ENCODE results near the gene RSL1D1. TPM values are rescaled to one million over a fixed set of nuclear protein-coding genes. Genes with fewer than 3 reads are reported as not detected.

The RSL1D1 gene
- total and polyA plus RNA-seq, 2 of the 8 experiments (the other 6 are each of a cell fraction or from before 2014, with no cell fraction given), result 41.3 to 292 TPM

DNA sequence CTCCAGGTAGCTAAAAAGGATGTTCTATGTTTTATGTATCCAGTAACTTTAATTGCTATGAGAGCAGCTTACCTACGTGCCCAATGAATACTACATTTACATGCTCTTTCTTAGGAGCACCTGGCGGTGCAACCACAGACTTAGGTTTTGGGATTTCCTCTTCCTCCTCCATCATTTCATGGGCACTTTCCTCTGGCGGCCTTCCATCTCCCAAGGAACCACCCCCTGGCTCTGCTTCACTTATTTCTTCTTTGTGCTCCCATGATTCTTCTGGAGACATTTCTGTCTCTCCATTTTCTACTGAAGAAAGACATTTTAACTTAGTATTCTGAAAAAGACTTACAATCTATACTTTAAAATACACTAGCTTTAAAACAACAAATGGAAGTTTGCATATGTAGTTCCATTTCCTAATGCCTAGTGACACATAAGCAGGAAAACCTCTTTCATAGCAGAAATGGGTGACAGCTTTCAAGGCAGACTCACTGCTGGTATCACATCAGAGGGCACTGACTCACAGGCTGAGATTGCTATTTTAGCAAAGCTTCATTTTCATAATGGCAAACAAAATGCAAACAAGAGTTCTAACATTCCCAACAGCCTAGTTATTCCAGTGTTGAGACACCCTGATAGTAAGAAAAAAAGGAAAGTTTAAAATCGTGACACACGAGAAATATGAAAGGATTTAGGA is 45.3 kb upstream of the RSL1D1 start:
- 86% methylated on average over 5 of the region's 5 CpGs; no CpG with 5 or more reads in 1 of the 2 experiments for WGBS, 2 experiments (ENCODE audit: extremely low coverage in 1 of 2, insufficient coverage in 1 of 2, insufficient read length in 1 of 2, insufficient replicate concordance in 2 of 2, low coverage in 1 of 2, low lambda C conversion rate in 2 of 2, missing lambda C conversion rate in 1 of 2)
- H3K4ac ChIP-seq (replicated peaks; ENCODE audit: insufficient read length, low read depth, low read length), result no peak overlapping the region
- H2BK5ac ChIP-seq (ENCODE audit: low read depth, low read length), result no peak overlapping the region
- FAIRE-seq, result no peak
- no peak overlapping the region for H2BK12ac ChIP-seq (ENCODE audit: low read depth, low read length)
- no peak overlapping the region for H3K4me2 ChIP-seq (ENCODE audit: insufficient read depth in 1 of 2, low read depth in 2 of 2, low read length in 2 of 2)
- H3K23ac ChIP-seq (ENCODE audit: insufficient read length), result no peak overlapping the region
- H3K14ac ChIP-seq (ENCODE audit: insufficient read length), result no peak overlapping the region
- ChIA-PET POLR2A (ENCODE audit: partially characterized antibody) (interaction anchor here (0.7 kb wide), 1 partner anchor 1002 kb away, joined by 3 read pairs; no protein-coding TSS in a partner anchor), CTCF (ENCODE audit: partially characterized antibody) (interaction anchor here (1.7 kb wide), 1 partner anchor 171 kb away, joined by 4 read pairs; no protein-coding TSS in a partner anchor)
- H3K79me1 ChIP-seq (ENCODE audit: low read depth, low read length), result peaks cover 5% of the 10 kb centered on the region
- H3K27me3 ChIP-seq (replicated peaks in 1 of 4; ENCODE audit: control insufficient read depth in 3 of 4, extremely low read depth in 1 of 4, insufficient read depth in 3 of 4, low read length in 3 of 4), result no peaks in the 10 kb centered on the region
- no peak overlapping the region for H2BK120ac ChIP-seq (replicated peaks; ENCODE audit: low read depth, low read length)
- H3K27ac ChIP-seq (ENCODE audit: low read depth, low read length), result no peak overlapping the region
- no peak overlapping the region for H4K5ac ChIP-seq (ENCODE audit: insufficient read length, low read depth, low read length)
- no peaks in the 10 kb centered on the region for H3K23me2 ChIP-seq (ENCODE audit: low read depth, low read length)
- no peak for TF ChIP-seq SP4 (IDR thresholded peaks at IDR 0.05; ENCODE audit: low read length)
- H4K91ac ChIP-seq (replicated peaks; ENCODE audit: insufficient read length, low read length), result no peak overlapping the region
- no peak for DNase-seq (ENCODE audit: low read depth in 1 of 2, low spot score in 2 of 2)
- no peaks in the 10 kb centered on the region for H3K9me3 ChIP-seq (ENCODE audit: insufficient read depth in 2 of 2, low read depth in 1 of 2, low read length in 1 of 2)
- peaks cover 0 to 11% of the 10 kb centered on the region in 2 experiments for H4K20me1 ChIP-seq (replicated peaks in 1 of 2; ENCODE audit: control insufficient read depth in 1 of 2, insufficient read depth in 2 of 2, low read length in 2 of 2)
- no peak overlapping the region for H4K8ac ChIP-seq (ENCODE audit: extremely low read depth, insufficient read depth, low read length)
- H3K4me1 ChIP-seq (replicated peaks in 1 of 4; ENCODE audit: control insufficient read depth in 3 of 4, insufficient read depth in 4 of 4, low read length in 3 of 4), result no peaks in the 10 kb centered on the region; a peak in 2 of 7 replicates
- no peak overlapping the region for H3K56ac ChIP-seq (replicated peaks; ENCODE audit: insufficient read length, low read depth, low read length)
- H2BK15ac ChIP-seq (ENCODE audit: low read length), result no peak overlapping the region
- no peak overlapping the region for H2AFZ ChIP-seq (ENCODE audit: low read length)
- H3K36me3 ChIP-seq (ENCODE audit: control insufficient read depth in 2 of 4, insufficient read depth in 4 of 4, low read length in 3 of 4), result peaks cover 4 to 37% (median 22%) of the 10 kb centered on the region in 4 experiments; a peak in 6 of 8 replicates
- H2BK20ac ChIP-seq (ENCODE audit: low read length), result no peak overlapping the region
- no peak overlapping the region for H3K9ac ChIP-seq (replicated peaks in 1 of 4; ENCODE audit: extremely low read depth in 1 of 4, low read depth in 3 of 4, low read length in 3 of 4)
- H3K18ac ChIP-seq (ENCODE audit: extremely low read depth, low read length), result no peak overlapping the region
- no peak overlapping the region for H2AK5ac ChIP-seq (ENCODE audit: low read depth, low read length)
- H3K79me2 ChIP-seq (ENCODE audit: control insufficient read depth in 1 of 2, insufficient read depth in 2 of 2, low read length in 2 of 2), result peaks cover 15 to 45% of the 10 kb centered on the region in 2 experiments; a peak in 3 of 4 replicates
- H3K4me3 ChIP-seq (ENCODE audit: extremely low read depth in 1 of 4, insufficient read depth in 2 of 4, low read depth in 3 of 4, low read length in 4 of 4), result no peak overlapping the region

Data from H1 (cell line).